NB4 (cell line): ENCODE data around the gene OSBPL10.

Source experiments
- DNase-seq: peaks from one replicate; pipeline ENCODE4 v3.0.0; 2010; ENCODE audit warnings: low read depth
- H3K4me3 ChIP-seq: one replicate; pipeline ENCODE4 v1.5.1; 2011; ENCODE audit warnings: mild to moderate bottlenecking, low read depth, low read length, moderate library complexity
- CTCF ChIP-seq: IDR thresholded peaks from one replicate; pipeline ENCODE4 v1.5.1; 2012; ENCODE audit warnings: low read depth, low read length
- MAX ChIP-seq: IDR thresholded peaks from 2 replicates; pipeline ENCODE4 v1.6.1; 2011; ENCODE audit warnings: low read depth, low read length
- MYC ChIP-seq: IDR thresholded peaks from 2 replicates; pipeline ENCODE4 v1.6.1; 2011; ENCODE audit warnings: low read depth, low read length
- POLR2A ChIP-seq: IDR thresholded peaks from 2 replicates; pipeline ENCODE4 v1.6.1; 2011; ENCODE audit warnings: mild to moderate bottlenecking; ENCODE audit not compliant: insufficient read length; ENCODE audit errors: extremely low read depth

OSBPL10 gene

GRCh38 chr3:31900583-31900982 lies 80.5 kb downstream of the OSBPL10 start:
- TF ChIP-seq MYC (no peak), MAX (no peak), POLR2A (no peak), CTCF (no peak)
- H3K4me3 ChIP-seq, result no peak overlapping the region
- no peak for DNase-seq

- TF ChIP-seq MYC (no peak), MAX (no peak), CTCF (no peak), POLR2A (no peak)
- no peak overlapping the region for H3K4me3 ChIP-seq
- DNase-seq, result no peak
Observed at GRCh38 chr3:31896648-31897433, 84.2 kb downstream of the OSBPL10 start.

- no peak for TF ChIP-seq CTCF
- no peak for TF ChIP-seq MYC
- no peak for TF ChIP-seq MAX
- no peak for TF ChIP-seq POLR2A
- H3K4me3 ChIP-seq, result no peak overlapping the region
- no peak for DNase-seq
Observed at GRCh38 chr3:31896026-31896425, 85.0 kb downstream of the OSBPL10 start.

- no peak for TF ChIP-seq MYC
- TF ChIP-seq MAX, result no peak
- no peak for TF ChIP-seq POLR2A
- TF ChIP-seq CTCF, result no peak
- no peak for DNase-seq
- no peak overlapping the region for H3K4me3 ChIP-seq
Observed at GRCh38 chr3:31895471-31895870, 85.6 kb downstream of the OSBPL10 start.

- no peak for TF ChIP-seq CTCF
- no peak for TF ChIP-seq POLR2A
- no peak for TF ChIP-seq MYC
- TF ChIP-seq MAX, result no peak
- no peak for DNase-seq
- no peak overlapping the region for H3K4me3 ChIP-seq
Observed at GRCh38 chr3:31892916-31893573, 88.0 kb downstream of the OSBPL10 start.
